Transverse colon (tissue), 3 donors: ENCODE data around the gene WDR86.

ENCODE experiments used
- CTCF ChIP-seq, 5 experiments: fragments of 200-600 bp in 3 of 5; fragments of 450-650 bp in 2 of 5; sonication (generic) in 3 of 5; IDR thresholded peaks; 1 replicate in 2 of 5; 2 replicates in 3 of 5; pipeline ENCODE4 v1.5.1; 2016 to 2017; ENCODE audit warnings: antibody characterized with exemption in 5 of 5, inconsistent platforms in 3 of 5, mild to moderate bottlenecking in 2 of 5, moderate library complexity in 1 of 5
- EP300 ChIP-seq: sonication (generic); formaldehyde crosslinking; IDR thresholded peaks from one replicate; pipeline ENCODE4 v1.6.1; 2017; ENCODE audit warnings: antibody characterized with exemption, low read depth
- POLR2A ChIP-seq: fragments of 450-650 bp; IDR thresholded peaks from one replicate; pipeline ENCODE4 v1.6.1; 2016; ENCODE audit warnings: antibody characterized with exemption, mild to moderate bottlenecking, moderate library complexity

- TF ChIP-seq POLR2A (no peak), CTCF (IDR thresholded peaks at IDR 0.05) (no peak), EP300 (no peak)
These were observed 66.3 kb downstream of the WDR86 start for GRCh38 chr7:151343516-151343915.
